Activated effector memory CD4-positive, alpha-beta T cell treated with Interleukin-2 at 50 U/mL for 16 hours (primary cell): ENCODE measurements around the gene PHF19.

Experiments
- DNase-seq: peaks from one replicate; pipeline ENCODE4 v3.0.0-alpha.2; 2020

The PHF19 gene

DNA sequence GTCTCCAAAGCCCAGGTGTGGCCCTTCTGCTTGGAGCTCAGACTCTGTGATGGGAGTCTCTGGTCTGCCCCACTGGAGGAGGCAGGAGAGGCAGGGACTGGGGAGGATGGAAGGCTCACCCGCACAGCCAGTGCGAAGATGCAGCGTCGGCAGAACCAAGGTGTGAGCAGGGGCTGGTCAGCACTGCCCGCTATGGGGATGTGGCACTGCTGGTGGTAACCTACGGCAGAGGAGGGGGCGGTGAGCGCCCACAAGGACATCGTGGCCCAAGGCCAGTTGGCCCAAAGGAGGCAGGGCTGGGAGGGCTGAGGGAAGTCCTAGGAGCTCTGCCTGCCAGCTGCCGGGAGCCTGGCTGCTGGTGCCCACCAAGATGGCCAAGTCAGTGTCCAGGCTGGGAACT, 7.3 kb downstream of the PHF19 start:
- DNase-seq, result no peak

DNA sequence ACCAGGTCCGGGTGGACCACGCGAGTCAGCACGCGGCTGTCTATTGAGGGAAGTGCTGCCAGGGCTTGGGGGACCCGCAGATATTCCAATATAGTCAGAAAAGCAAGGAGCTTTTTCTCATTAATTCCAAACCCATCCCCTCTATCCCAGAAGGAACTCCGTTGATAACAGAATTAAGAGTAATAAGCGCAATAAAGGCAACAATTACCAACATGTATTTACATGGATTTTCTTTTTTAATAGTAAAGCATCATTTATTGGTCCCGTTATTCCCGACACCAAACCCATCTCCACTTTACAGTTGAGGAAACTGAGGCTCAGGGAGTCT, 7.7 kb downstream of the PHF19 start:
- DNase-seq, result no peak

GRCh38 chr9:120868676-120869359, 8.2 kb downstream of the PHF19 start:
- peak; percentile 96 for DNase-seq

DNA sequence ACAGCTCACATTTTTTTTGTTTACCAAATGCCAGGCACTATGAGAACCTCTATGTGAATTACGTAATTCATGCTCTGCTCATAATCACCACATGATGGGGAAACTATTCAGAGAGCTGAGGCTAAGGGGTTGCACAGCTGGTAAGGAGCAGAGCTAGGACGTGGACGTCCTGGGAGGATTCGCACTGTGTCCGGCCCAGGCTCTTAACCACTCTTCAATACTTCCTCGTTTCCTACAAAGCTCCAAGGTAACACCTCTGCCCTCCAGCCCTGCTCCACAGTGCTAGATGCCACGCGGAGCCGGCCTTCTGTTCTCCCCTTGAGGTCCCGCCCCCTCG, 8.7 kb downstream of the PHF19 start:
- no peak for DNase-seq

DNA sequence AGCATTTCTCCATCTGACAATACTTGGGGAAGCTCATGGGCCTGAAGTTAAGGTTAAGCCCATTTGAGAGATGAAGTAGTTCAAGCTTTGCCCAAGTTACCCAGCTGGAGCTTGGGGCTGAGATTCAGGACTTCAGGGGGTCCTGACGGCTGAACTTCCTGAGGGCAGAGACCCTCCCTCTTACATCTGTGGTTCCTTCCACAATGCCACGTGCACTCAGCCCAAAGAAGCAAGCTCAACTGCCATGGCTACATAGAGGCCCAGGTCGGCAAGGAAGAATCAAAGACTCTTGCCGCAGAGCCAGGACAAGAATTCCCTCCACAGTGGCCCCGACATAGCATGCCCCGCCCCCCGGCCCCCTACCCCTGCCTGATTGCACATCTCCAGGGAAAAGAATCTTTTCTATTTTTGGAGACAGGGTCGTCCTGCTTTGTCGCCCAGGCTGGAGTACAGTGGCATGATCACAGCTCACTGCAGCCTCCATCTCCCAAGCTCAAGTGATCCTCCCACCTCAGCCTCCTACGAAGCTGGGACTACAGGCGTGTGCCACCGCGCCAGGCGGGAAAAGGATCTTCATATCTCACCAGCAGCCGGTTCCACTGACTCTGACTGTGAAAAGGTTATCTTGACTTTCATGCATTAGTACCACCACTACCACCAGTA, 9.2 kb downstream of the PHF19 start:
- no peak for DNase-seq

- no peak for DNase-seq
These were observed 10.3 kb downstream of the PHF19 start for GRCh38 chr9:120866651-120867050.

DNA sequence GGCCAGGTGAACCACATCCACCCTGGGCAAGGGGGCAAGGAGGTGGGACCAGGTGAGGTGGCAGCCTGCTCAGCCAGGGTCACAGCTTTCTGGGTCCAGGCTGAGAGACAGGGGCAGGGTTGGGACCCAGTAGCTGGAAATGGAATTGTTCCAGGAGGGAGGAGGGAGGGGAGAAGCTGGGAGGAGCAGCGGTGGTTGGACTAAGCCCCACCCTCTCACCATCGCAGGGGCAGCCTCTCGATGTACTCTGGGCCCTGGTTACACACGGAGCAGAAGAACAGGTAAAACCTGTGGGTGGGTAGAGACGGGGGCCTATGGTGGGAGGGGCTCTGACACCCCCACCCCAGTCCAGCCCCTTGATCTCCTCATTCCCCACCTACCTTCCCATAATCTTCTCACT, 11.2 kb downstream of the PHF19 start:
- DNase-seq, result no peak

- DNase-seq, result no peak
These were observed 11.8 kb downstream of the PHF19 start for GRCh38 chr9:120865176-120865575.

DNA sequence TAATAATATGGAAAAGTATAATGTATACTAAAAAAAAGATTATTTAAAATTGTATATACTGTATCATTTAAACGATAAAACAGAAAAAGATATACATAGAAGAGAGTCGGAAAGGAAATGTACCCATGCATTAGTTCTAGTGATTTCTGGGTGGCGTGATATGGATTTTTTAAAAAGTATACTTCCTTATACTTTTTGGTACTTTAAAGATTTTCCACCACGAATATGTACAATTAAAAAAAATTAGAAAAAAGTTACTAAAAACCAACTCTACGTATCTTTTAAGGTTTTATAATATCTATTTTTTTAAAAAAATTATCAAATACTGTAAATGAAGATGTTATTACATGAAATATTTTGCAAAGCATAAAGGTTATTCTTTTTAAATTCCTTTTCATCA, 12.3 kb downstream of the PHF19 start:
- no peak for DNase-seq

- no peak for DNase-seq
These were observed 13.2 kb downstream of the PHF19 start for GRCh38 chr9:120863833-120864232.

DNA sequence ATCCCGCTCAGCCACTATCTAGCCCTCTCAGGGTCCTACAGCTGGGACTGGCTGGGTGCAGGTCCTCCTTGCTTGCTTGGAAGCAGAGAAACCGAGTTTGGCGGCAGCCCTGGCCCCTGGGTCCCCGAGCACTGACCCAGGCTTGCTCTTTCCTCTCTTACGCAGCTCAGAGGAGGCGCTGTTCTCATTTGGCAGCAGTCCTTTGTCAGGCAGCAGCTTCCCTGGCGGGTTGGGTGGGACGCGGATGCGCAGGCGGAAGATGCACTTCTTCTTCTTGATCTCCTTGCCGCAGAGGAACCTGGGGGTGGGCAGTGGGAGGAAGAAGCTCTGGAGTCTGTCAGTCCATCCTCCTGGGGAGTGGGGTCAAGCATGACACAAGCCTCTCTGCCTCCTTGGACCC, 14.5 kb downstream of the PHF19 start:
- DNase-seq, result no peak

GRCh38 chr9:120861935-120862334, 15.1 kb downstream of the PHF19 start:
- no peak for DNase-seq

DNA sequence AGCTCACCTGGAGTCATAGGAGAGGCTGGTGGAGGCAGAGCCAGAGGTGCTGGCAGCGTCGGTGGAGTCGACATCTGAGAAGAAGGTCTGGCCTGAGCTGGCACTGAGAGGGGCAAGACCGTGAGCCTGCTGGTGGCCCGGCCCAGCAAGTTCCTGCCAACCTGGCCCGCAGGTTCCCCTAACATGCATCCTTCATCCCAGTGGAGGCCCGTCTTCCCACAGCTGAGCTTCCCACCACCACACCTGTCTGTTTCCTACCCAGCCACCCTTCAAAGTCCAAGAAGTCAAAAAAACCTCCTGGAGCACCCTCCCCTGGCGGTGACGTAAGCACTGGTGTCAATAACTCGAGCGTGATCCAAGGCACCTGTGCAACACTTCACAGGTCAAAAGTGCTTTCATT, 16.9 kb downstream of the PHF19 start:
- DNase-seq, result no peak

DNA sequence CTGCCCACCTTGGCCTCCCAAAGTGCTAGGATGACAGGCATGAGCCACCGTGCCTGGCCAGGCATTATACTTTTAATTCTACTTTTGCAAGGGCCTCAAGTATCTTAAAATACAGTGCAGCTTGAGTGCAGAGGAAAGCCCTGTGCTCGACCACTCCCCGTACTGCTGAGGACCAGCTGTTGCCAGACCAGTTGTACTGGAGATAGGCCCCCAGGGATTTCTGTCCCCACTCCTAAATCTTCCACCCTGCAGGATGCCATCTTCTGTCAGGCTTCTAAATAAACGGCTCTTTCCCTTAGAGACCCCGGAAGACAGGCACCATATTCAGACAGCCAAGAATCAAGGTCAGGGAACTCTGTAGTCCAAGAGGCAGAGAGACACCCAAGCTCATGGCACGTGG, 17.6 kb downstream of the PHF19 start:
- no peak for DNase-seq

GRCh38 chr9:120857902-120858301, 19.1 kb downstream of the PHF19 start:
- DNase-seq, result no peak

GRCh38 chr9:120857481-120857880, 19.5 kb downstream of the PHF19 start:
- DNase-seq, result no peak

DNA sequence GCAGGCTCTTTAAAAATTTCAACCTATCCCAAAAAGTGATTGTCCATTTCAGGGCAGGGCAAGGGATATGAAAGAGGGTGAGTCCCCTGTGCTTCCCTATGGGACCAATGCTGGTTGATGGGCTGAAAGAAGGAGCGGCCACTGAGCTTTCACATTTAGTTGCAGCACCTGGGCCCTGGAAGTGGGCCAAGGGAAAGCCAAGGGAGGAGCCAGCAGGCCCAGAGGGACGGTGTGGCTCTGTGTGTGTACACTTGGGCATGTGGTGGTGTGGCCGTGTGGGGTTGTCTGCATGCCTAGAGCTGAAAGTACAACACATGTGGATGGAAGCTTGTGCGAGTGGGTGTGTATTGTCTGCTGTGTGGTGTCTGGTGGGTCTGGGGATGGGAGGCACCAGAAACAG, 20.3 kb downstream of the PHF19 start:
- no peak for DNase-seq

GRCh38 chr9:120855827-120856670, 20.9 kb downstream of the PHF19 start:
- DNase-seq, result no peak

- DNase-seq, result no peak
These were observed 22.2 kb downstream of the PHF19 start for GRCh38 chr9:120854596-120855327.

GRCh38 chr9:120853198-120853597, 23.8 kb downstream of the PHF19 start:
- no peak for DNase-seq

DNA sequence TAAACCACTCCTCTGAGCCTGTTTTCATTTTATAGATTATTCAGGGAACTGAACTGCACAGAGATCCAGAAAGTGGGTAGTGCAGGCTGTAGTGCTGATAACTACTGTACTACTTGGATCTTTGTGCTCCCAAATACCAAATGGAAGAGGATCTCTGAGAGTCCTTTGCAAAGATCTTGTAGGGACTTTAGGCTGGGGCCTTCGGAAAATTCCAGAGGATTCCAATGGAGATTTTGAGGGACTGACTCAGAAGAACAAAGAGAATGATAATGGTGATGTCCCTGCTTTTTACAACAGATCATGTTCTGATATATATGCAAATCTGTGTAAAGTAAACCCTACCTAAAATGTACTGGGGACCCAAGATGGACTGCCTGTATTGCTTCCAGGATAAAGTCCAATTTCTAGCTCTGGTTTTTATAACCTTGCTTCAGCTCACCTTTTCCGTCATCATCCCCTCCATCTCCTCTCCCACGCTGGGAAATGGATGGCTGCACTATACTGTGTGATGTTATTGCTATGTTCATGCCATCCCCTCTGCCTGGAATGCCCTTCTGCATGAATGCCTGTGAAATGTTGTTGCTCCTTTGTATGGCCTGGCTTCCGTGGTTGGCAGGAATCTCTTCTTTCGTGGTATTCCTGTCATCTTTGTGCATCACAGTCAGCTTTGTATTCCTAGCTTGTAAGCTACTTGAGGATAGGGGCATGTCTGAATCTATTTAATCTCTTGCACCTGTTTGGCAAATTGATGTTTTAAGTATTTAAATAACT, 24.6 kb downstream of the PHF19 start:
- DNase-seq, result no peak

DNA sequence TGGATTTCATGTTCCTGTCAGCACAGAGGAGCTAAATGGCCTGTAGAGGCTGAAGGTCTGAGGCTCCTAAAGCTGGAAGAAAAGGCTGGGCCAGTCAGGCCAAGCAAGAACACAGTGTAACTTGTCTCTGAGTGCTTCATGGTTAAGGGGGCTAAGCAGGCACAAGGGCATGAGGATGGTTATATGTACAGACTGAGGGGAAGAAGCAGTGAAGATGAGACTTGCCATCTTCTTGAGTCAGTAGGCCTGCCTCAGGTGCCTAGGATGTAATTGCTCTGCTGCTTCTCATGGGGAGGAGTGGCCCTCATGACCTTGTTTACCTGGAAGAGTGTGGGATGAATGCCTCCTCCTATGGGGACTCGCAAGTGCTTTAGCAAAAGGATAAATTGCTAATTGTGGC, 25.5 kb downstream of the PHF19 start:
- no peak for DNase-seq

DNA sequence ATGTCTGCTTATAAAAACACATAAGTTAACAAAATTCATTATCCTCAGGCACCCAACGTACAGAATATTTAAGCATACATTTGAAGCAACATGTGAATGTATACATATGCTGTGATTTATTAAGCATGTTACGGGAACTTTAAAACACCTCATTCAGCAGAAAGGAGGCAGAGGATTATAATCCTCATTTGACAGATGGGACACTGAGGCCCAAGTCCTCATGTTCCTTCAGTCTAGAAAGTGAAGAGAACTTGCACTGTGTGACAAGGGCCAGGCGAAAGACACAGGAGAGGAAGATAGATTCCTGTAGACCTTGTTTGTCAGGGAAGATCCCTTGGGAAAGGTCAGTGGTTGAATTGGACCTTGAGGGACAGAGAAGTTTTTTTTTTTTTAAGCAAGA, 26.7 kb downstream of the PHF19 start:
- no peak for DNase-seq
